Activated CD4-positive, CD25-positive, alpha-beta regulatory T cell (primary cell): ENCODE measurements around the gene SLC6A15.

ENCODE experiments used
- DNase-seq, 4 experiments: peaks; one replicate each; lab custom pipeline; 2025; lab: John Stamatoyannopoulos, UW

Gene SLC6A15

DNA sequence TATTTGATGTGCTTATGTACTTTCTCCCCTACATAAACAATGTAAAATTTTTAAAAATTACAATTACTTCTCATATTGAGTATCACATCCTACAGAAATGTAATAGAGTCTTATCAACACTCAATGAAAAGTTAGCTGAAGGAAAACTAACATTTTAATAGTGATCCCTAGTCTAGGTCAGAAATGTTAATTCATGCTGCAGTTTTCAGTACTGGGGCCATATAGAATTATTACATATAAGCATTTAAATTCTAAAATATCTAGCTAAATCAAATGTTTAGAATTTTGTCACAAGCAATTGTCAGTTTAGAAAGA is 37.8 kb downstream of the SLC6A15 start:
- DNase-seq: no peak

DNA sequence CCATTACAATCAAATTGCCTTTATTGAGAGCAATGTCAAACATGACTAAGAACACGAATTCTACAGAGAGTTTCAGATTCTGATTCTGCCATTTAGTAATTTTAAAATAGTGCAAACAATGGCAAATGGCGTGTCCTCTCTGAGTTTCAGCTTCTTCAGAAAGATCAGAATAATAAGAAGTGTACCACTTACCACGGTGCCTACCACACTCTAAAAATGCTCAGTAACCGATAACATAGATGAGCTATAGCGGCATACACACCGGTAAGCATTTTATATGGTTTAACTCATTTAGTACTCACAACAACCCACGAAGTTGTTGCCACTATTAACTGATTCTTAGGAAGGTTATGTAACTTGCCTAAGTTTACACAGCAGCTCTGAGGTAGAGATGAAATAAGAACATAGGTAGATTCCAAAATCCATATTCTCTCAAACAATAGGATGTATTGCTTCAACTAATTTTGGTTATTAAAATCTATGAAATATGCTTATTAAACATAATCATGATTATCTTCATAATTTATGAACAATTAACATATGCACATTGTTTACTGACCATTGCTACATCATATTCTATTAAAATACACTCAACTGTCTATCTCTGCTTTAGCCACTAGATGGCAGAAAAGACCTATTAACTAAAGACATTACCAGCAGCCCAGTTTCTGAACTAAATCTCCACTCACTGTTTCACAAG is 38.3 kb downstream of the SLC6A15 start:
- DNase-seq: no peak

DNA sequence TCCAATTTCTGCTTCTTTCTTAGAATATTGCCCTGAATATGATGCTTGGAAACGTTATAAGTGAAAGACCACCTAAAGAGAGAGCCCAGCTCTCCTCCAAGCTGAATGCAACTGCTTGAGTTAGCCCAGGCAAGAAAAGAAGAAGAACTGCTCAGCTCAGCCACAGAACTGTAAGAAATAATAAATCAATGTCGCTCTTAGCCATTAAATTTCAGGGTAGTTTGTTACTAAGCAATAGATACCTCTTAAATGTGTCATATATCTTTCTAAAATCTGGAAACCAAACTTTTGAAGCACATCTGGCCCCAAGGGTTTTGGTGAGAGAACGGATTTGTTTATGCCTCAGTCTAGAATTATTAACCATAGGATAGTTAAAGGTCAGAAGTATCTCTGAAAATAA is 50.4 kb downstream of the SLC6A15 start:
- DNase-seq: no peak

DNA sequence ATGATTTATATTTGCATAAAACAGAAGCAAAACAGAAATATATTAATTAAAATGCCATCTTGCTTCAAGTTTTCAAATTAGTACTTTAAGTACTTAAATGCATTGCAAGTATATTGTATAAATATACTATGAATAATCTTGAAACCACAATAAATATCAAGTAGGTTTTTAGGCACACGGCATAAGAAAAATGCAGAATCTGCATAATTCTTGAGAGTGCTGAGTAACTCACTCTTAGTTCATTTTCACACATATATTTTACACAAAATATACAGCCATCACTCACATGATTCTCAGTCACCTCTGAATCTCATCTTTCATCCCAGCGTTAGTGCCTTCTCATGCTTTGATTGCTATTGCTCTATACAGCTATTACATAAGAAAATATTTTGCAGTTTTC is 51.9 kb downstream of the SLC6A15 start:
- DNase-seq: no peak

DNA sequence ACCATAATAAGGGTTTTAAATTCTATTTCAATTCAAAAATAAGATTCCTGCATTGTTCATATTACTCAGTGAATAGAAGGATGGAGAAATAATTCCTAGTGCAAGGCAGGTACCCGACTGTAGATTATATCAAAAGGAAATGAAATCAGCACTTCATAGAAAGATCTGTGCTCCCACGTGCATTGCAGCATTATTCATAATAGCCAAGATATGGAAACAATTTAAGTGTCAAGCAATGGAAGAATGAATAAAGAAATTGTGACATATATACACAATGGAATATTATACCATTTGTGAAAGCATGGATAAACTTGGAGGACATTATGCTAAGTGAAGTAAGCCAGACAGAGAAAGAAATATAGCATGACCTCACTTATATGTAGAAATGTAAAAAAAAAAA is 53.8 kb downstream of the SLC6A15 start:
- DNase-seq: no peak

DNA sequence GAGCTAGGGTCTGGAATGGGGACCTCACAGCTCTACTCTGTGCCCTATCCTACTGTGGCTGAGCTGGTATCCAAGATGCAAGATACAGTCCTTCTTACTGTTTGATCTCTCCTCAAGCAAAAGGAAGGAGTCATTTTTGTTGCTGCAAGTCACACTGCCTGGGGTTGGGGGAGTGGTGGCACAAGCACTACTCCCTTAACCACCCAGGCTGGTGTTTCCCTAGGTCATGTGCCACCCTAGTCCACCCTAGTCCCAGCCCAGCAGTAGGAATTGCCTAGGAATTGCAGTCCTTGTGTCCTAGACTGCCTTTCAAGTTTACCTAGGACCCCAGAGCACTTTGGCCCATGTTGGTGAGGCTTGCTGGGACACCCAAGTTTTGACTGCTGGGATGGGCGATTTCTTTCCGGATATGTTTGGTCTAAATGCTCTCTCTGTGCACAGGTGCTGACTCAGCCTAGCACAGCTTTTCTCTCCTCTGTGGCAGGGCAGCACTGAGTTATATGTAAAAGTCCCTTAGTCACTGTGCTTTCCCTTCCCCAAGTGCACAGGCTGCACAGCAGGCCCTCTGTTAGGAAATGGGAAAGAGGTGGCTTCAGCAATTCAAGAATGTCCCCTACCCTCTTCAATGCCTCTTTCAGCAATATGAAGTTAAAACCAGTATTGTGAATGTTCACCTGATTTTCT is 54.9 kb downstream of the SLC6A15 start:
- DNase-seq: no peak

DNA sequence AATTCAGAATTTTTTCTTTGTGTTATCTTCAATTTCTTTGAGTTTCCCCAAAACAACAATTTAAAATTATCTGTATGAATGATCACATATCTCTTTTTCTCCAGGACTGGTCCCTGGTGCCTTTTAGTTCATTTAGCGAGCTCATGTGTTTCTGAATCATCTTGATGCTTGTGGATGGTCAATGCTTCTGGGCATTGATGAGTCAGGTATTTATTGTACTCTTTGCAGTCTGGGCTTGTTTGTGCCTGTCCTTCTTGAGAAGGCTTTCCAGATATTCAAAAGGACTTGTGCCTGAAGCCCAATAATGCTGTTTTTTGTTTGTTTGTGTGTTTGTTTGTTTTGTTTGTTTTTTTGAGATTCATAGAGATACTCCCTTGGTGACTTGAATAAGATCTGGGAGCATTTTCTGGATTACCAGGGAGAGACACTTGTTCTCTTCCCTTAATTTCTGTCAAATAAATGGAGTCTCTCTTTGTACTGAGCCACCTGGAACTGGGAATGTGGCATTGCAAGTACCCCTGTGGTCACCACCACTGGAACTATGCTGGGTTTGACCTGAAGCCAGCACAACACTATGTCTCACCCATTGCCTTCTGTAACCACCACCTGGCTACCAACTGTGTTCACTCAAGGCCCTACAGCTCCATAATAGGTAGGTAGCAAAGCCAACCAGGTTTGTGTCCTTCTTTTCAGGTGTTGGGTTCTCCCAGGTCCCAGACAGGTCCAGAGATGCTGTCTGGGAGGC is 56.3 kb downstream of the SLC6A15 start:
- DNase-seq: no peak

DNA sequence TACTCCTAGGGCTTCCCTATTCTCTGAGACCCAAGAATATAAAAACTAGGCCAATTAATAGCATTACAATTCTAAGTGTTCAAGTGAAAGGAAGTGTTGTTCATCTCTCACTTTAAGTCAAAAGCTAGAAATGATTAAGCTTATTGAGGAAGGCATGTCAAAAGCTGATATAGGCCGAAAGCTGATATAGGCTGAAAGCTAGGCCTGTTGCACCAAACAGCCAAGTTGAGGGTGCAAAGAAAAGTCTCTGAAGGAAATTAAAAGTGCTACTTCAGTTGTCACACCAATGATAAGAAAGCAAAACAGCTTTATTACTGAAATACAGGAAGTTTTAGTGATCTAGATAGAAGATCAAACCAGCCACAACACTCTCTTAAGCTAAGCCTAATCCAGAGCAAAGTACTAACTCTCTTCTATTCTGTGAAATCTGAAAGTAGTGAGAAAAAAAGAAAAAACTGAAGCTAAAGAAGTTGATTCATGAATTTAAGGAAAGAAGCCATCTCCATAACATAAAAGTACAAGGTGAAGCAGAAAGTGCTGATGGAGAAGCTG is 68.9 kb downstream of the SLC6A15 start:
- DNase-seq: no peak

DNA sequence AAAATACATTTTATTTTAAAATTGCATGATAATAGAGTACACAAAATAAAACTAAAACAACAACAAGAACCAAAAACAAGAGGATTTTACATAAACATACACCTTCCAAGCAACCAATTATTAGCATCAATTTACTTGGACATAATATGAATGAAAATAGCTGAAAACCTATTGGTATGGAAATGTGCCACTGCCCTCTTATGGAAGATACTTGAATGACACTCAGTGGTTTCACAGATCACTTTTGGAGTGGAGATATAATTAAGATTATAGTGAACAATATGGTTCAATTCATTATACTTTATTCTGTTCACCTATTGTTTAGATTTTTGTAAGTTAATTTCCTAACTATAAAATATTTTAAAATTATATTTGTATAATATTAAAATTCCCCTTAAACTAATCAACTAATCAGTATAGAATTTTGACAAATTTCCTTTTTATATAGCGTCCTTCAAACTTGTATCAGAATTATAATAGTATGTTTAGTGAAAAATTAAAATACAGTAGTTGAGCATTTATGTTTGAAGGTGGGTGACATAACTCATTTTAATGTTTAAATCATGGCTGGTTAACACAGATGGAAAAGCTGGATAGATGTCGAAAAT is 70.1 kb downstream of the SLC6A15 start:
- DNase-seq: no peak

DNA sequence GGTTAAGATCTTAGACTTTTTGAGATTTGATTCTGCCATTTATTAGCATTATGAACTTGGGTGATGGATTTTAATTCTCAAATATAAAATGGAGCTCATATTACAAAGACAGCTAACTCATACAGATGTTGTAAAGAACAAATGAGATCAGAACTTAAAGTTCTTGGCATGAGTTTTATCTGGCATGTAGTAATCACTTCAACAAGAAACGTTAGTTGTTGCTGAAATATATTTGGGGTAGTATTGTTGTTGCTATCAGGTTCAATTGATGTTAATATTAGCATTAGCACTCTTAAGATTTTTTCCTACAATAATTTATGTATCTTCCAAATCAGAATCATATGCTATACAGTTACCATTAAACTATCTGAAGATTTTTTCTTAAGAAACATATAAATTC is 71.0 kb downstream of the SLC6A15 start:
- DNase-seq: no peak

DNA sequence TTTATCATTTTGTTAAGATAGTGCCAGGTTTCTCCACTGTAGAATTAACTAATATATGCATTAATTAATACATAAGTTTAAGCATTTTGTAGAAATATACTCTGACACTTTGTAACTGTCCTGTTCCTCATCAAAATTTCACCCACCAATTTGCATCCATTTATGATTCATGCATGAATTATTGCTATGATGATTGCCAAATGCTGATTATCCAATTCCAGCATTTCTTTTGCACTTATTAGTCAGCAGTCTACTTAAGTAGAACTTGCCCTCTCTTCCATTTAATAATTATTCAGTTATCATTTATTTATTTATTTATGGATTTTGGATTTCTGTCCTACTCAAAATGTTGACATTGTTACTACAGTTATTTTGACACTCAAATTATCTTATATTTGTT is 72.2 kb downstream of the SLC6A15 start:
- DNase-seq: no peak

DNA sequence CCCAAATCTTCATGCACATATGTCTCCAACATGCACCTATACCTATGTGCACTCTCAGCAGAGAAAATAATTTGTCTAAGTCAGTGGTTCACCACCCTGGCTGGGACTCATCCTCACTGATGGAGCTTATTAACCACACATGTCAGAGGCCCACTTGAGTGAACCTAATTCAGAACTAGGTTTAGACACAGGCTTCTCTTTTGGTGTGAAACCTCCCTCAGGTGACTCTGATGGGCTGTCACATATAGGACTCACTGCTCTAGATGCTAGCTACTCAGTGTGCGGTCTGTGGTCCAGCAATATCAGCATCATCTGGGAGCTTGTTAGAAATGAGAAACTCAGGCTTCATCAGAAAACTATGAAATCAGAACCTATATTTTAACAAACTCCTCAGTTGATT is 85.7 kb downstream of the SLC6A15 start:
- DNase-seq: no peak

DNA sequence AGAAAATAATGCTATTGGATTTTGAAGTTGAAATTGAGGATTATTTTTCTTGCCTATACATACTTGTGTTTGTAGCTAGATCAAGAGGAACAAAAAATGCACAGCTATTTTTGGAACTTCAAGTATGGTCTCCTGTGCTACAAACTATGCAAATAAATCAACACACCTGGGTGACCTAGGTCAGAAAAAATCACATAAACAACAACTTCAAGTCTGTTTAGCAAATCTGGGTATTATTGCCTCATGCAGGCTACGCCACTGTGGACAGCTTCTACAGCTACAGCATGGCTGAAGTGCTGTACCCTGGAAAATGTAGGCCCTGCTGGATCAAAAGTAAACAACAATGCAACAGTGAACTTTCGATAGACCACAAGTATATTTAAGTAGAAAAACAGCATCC is 87.5 kb downstream of the SLC6A15 start:
- DNase-seq: no peak

DNA sequence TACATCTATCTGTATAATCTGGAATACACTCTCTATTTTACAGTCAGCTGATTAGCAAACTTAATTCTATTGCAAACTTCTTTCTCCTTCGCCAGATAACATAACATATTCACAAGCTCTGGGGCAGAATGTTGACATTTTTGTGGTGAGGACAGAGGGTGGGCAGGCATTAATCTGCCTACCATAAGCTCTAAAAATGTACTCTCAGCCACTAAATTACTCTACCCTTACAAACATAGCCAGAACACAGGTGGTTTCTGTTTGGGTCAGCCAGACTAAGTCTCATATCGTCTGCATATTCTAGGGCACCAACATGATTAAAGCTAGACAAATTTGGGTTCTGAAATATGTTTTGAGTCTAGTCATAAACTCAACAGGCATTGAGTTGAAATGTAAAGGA is 90.1 kb downstream of the SLC6A15 start:
- DNase-seq: no peak

DNA sequence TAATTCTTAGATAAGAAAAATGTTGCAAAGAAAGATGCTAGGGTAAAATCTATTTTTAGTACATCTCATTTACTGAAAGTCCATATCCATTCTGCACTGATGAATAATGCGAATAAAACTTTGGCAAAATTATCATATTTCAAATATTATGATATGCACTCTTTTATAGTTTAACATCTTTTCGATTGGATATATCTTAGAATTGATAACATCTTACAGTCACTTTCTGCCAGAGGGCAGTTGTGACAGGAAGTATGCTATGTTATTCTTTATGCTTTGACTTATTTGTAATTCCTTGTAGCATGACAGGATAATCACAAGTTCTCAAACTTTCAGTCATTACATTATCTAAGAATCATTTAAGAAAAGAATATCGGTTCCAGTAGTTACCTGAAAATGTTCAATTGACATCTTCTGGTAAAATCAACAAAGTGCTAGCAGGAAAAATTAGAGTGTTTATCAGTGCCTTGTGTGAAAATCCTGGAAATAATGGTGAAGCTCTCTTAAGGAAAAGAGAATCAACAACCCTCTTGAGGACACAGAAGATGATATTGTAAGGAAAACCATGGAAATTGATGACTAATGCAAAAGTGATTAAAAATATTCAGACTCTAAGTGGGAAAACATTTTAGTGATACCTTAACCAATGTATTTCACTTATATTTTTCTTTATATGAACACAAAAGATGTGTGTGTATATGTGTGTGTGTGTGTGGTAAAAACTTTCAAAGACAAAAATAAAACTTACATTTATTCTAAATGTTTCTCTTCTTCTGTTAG is 95.5 kb downstream of the SLC6A15 start:
- no peak for DNase-seq

DNA sequence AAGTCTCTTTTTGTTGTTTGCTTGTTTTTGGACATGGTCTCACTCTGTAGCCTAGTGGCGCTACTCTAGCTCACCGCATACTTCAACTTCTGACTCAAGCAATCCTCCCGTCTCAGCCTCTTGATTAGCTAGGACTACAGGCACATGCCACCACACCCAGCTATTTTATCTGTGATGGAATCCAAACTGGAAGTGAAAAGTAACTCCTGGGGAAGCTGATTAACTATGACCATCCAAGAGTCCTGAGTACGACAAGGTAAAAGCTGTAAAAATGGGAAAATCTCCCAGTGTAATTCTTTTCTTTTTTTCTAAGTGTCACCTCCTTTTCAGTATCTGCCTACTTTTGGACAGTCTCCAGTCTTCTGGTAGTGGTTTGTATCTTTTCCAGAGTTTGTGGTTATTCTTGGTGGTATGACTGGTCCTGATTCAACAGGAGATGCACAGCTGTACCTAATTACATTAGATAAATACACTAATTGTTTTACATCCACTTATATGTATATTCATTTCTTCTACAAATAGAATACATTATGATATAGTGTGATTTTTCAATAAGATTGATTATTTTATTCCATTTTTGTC is 97.8 kb downstream of the SLC6A15 start:
- no peak for DNase-seq

DNA sequence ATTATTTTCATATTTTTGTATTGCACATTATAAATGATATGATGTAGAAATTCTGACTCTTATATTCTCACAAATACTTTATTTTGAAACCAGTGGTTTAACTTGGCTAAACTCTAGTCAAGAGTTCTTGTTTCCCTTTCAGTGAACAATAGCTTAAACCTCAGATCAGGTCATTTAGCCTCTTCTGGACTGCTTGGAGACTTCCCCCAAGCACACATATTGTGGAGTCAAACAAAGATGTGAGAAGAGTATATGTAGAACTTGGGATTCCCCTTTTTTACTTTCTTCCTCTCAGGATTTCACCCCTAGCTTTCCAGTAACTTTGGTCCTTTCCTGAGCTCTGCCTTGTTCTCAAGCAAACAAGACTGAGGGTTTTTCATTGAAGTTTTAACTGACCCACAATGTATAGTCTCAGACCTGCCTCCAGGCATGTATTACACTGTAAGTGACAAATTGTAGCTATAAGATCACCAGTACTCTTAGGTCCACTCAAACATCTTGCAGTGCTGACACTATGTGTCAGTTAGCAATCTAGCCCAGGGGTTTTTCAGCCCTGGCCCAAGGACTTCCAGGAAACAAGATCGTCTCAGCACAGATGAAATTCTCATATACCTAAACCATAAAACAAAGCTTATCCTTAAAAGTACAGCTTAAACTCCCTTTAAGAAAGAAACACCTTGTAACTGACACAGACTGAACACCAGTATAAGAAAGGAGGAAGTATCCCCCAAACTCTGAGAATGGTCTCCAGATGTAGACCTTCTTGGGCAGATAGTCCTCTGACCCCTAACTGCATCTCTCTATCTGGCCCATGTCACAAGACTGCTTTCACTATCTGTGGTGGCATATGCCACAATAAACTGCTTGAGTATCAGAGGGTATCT is 98.6 kb downstream of the SLC6A15 start:
- no peak for DNase-seq

DNA sequence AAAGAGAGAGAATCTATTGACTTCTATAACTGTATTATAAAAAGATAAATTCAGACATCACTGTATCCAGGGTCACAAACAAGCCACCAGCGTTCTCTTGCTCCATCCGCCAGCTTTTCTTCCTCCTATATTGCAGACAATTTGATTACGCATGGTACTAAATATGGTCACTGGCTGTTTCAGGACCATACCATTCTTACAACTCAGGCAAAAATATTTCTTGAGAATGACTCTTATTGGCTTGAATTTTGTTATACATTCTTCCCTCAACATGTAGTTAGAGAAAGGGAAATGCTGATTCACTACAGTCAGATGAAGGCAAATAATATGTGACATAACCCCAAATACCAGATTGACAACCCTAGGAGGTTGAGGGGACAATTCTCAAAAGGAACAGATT is 101.3 kb downstream of the SLC6A15 start:
- no peak for DNase-seq

DNA sequence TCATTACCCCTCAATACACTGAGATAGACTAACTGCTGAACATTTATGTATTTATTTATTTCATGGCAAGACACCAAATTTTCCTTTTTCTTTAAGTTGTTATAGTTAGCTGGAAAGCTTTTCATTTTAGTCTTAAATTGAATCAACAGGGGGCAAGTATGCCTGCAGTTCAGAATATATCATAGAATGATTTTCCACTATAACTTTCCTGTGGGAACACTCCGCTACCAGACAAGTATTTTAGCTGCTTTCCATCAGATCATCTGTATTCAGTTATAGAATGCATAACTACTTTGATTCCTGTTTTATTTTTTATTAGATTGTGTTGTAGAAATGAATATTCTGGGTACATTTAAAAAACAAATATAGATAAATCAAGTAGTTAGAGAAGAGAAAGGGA is 102.0 kb downstream of the SLC6A15 start:
- DNase-seq: no peak
